Raji (cell line): ENCODE results near the gene MAGI3.

Source experiments
- POLR2A ChIP-seq: IDR thresholded peaks from 2 replicates; pipeline ENCODE4 v1.6.1; 2011; ENCODE audit warnings: low read depth, low read length, control low read depth; ENCODE audit not compliant: insufficient read depth

The MAGI3 gene

DNA sequence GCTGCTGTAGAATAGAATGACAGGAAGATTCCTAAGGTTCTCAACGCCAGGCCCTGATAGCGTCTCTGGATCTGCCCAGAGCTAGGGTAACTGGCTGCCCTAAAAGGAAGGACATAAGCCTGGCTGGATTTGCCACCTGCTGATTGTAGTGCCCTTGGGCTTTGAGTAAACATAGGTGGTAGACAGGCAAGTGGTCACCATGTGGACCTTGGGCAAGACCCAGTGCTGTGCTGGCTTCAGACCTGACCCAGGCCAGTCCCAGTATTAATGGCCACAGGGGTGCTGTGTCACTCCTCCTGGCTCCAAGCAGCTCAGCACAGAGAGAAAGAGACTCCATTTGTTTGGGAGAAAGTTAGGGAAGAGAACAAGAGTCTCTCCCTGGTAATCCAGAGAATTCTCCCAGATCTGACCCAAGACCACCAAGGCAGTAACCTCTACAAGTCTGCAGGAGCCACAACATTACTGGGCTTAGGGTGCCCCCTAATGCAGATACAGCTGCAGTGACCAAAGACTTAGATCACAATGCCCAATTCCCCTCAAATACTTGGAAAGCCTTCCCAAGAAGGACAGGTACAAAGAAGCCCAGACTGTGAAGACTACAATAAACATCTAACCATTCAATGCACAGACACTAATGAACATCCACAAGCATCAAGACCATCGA, 324.4 kb downstream of the MAGI3 start:
- no peak for TF ChIP-seq POLR2A

DNA sequence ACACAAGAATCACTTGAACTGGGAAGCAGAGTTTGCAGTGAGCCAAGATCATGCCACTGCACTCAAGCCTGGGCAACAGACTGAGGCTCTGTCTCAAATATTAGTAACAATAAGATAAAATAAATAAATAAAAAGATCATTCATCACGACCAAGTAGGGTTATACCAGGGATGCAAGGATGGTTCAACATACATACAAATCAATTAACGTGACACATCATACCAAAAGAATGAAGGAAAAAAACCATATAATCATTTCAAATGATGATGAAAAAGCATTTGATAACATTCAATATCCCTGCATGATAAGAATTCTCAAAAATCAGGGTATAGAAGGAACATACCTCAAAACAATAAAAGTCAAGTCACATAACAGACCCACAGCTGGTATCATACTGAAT, 330.7 kb downstream of the MAGI3 start:
- no peak for TF ChIP-seq POLR2A

GRCh38 chr1:113732802-113733201, 342.5 kb downstream of the MAGI3 start:
- no peak for TF ChIP-seq POLR2A

- no peak for TF ChIP-seq POLR2A
Observed at GRCh38 chr1:113734357-113735055, 344.2 kb downstream of the MAGI3 start.
